ENCODE measurements around the gene EPHB1.
"Not testable (repeated sequence)": the region's sequence is repeated elsewhere in the genome, so short reads cannot be mapped to it uniquely, and the experiment has no call there.

EPHB1 gene

GRCh38 chr3:135229018-135229495 lies 434.0 kb downstream of the EPHB1 start:
- peak; percentile 88 for DNase-seq

GRCh38 chr3:135231737-135232136 lies 436.7 kb downstream of the EPHB1 start:
- no peak for DNase-seq

- DNase-seq = no peak
Measured at GRCh38 chr3:135232226-135232625, 437.2 kb downstream of the EPHB1 start.

- DNase-seq = not testable (repeated sequence)
Measured at GRCh38 chr3:135233476-135233875, 438.4 kb downstream of the EPHB1 start.

- no peak for DNase-seq
Measured at GRCh38 chr3:135235541-135235940, 440.5 kb downstream of the EPHB1 start.

GRCh38 chr3:135237371-135238143 lies 442.5 kb downstream of the EPHB1 start:
- DNase-seq = no peak

- DNase-seq = peak; percentile 20
Measured at GRCh38 chr3:135238236-135238830, 443.3 kb downstream of the EPHB1 start.

- peak; percentile 18 for DNase-seq
Measured at GRCh38 chr3:135238871-135239614, 444.0 kb downstream of the EPHB1 start.

GRCh38 chr3:135239615-135239884 lies 444.5 kb downstream of the EPHB1 start:
- DNase-seq = no peak

- peak; percentile 2 for DNase-seq
Measured at GRCh38 chr3:135240426-135240825, 445.4 kb downstream of the EPHB1 start.

GRCh38 chr3:135242285-135242684 lies 447.2 kb downstream of the EPHB1 start:
- DNase-seq = no peak

GRCh38 chr3:135243616-135244015 lies 448.6 kb downstream of the EPHB1 start:
- no peak for DNase-seq

- no peak for DNase-seq
Measured at GRCh38 chr3:135246027-135246426, 451.0 kb downstream of the EPHB1 start.

- no peak for DNase-seq
Measured at GRCh38 chr3:135248213-135248612, 453.2 kb downstream of the EPHB1 start.

GRCh38 chr3:135249186-135249585 lies 454.1 kb downstream of the EPHB1 start:
- DNase-seq = no peak

- no peak for DNase-seq
Measured at GRCh38 chr3:135258916-135259315, 463.9 kb downstream of the EPHB1 start.

GRCh38 chr3:135260025-135260424 lies 465.0 kb downstream of the EPHB1 start:
- DNase-seq = no peak

- no peak for DNase-seq
Measured at GRCh38 chr3:135261214-135261775, 466.2 kb downstream of the EPHB1 start.

GRCh38 chr3:135261916-135262315 lies 466.9 kb downstream of the EPHB1 start:
- DNase-seq = no peak

GRCh38 chr3:135262441-135262840 lies 467.4 kb downstream of the EPHB1 start:
- DNase-seq = no peak

- DNase-seq = no peak
Measured at GRCh38 chr3:135263331-135263730, 468.3 kb downstream of the EPHB1 start.

GRCh38 chr3:135267487-135267886 lies 472.4 kb downstream of the EPHB1 start:
- DNase-seq = no peak

- peak; percentile 87 for DNase-seq
Measured at GRCh38 chr3:135268941-135269532, 474.0 kb downstream of the EPHB1 start.

Measured in NCI-H1694 (cell line).